ENCODE measurements around the gene MAX. TPM values are rescaled to one million over a fixed set of nuclear protein-coding genes. Genes with fewer than 3 reads are reported as not detected.

Gene MAX
- total and polyA plus RNA-seq, 9 of the 15 experiments (the other 6 are each of a cell fraction or from before 2014, with no cell fraction given) = 15.4 to 96.5 (median 51.6) TPM

DNA sequence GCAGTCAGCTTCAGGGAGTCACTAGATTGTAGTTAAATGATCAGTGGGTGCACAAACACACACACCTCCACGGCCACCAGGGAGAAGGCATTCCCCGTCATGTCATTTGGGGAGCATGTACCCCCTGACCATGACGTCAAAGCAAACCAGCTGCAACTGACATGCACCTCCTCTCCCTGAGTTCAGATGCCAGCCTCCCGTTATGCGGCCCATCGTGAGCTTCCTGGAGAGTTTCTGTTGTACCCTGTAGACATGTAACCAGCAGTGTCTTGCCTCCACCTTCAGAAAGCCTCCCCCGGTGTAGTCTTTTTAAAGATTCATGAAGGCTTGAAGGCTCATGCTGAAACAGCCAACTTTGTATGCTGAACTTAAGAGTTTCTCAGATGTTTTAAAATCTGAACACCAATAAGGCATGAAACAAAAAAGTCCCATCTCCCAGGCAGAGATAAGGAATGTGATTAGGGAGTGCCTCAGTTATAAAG is 60.8 kb downstream of the MAX start (continued):
- TF ChIP-seq RFX1 (IDR thresholded peaks at IDR 0.05) (no peak), ZNF695 (CRISPR knock-in tag; IDR thresholded peaks at IDR 0.05) (no peak), GTF3C2 (IDR thresholded peaks at IDR 0.05; ENCODE audit: borderline replicate concordance, extremely low read depth, insufficient read length) (no peak), REST (IDR thresholded peaks at IDR 0.05; ENCODE audit: borderline replicate concordance) (no peak), REST (CRISPR knock-in tag; IDR thresholded peaks at IDR 0.05; ENCODE audit: low read depth) (no peak), ZNF239 (CRISPR knock-in tag; IDR thresholded peaks at IDR 0.05) (no peak)

All from K562 (cell line).